GM18526 (cell line): ENCODE measurements around the gene ASIC3.

Experiments
- POLR2A ChIP-seq: IDR thresholded peaks from 3 replicates; pipeline ENCODE4 v1.6.1; 2011; ENCODE audit not compliant: insufficient read length; ENCODE audit errors: extremely low read depth

The ASIC3 gene

GRCh38 chr7:151024435-151025056 is 23.8 kb upstream of the ASIC3 start, which contains the start of gene ATG9B:
ATG9B (minus strand) TSS chr7:151024494; CDS start chr7:151024423, 71 bp downstream.
- no peak for TF ChIP-seq POLR2A

- no peak for TF ChIP-seq POLR2A
Measured at GRCh38 chr7:151025924-151026671, 22.2 kb upstream of the ASIC3 start.

- peak; percentile 51 for TF ChIP-seq POLR2A
Measured at GRCh38 chr7:151028131-151028947, 20.0 kb upstream of the ASIC3 start, which contains the start of gene ABCB8. ABCB8 (plus strand) TSS chr7:151028450; CDS start chr7:151028516, 66 bp downstream.

GRCh38 chr7:151028948-151029501 is 19.3 kb upstream of the ASIC3 start:
- TF ChIP-seq POLR2A, result no peak

- TF ChIP-seq POLR2A, result no peak
Measured at GRCh38 chr7:151031011-151031410, 17.3 kb upstream of the ASIC3 start.

- no peak for TF ChIP-seq POLR2A
Measured at GRCh38 chr7:151032936-151033863, 15.1 kb upstream of the ASIC3 start.

- no peak for TF ChIP-seq POLR2A
Measured at GRCh38 chr7:151033864-151034249, 14.5 kb upstream of the ASIC3 start.

GRCh38 chr7:151034312-151035025 is 13.9 kb upstream of the ASIC3 start:
- no peak for TF ChIP-seq POLR2A

- TF ChIP-seq POLR2A, result no peak
Measured at GRCh38 chr7:151035026-151035717, 13.2 kb upstream of the ASIC3 start.

GRCh38 chr7:151035902-151036301 is 12.4 kb upstream of the ASIC3 start:
- TF ChIP-seq POLR2A, result no peak

GRCh38 chr7:151038951-151039849 is 9.1 kb upstream of the ASIC3 start:
- no peak for TF ChIP-seq POLR2A
